Duodenal mucosa (tissue), 2 donors: ENCODE data around the gene MYO1B.

Experiments used
- H3K27ac ChIP-seq: one replicate; pipeline ENCODE4 v1.7.0; 2013; ENCODE audit warnings: low read depth, low read length
- H3K27me3 ChIP-seq, 2 donors: one replicate each; pipeline ENCODE4 v1.7.0; 2013; ENCODE audit warnings: low read length in 2 of 2, control low read depth in 1 of 2; ENCODE audit not compliant: insufficient read depth in 2 of 2, control insufficient read depth in 1 of 2
- H3K36me3 ChIP-seq, 2 donors: one replicate each; pipeline ENCODE4 v1.7.0; 2013; ENCODE audit warnings: low read length in 2 of 2, control low read depth in 1 of 2; ENCODE audit not compliant: insufficient read depth in 2 of 2, control insufficient read depth in 1 of 2
- H3K4me1 ChIP-seq, 2 donors: one replicate each; pipeline ENCODE4 v1.7.0; 2013; ENCODE audit warnings: low read length in 2 of 2, control low read depth in 1 of 2; ENCODE audit not compliant: insufficient read depth in 2 of 2, control insufficient read depth in 1 of 2
- H3K4me3 ChIP-seq, 2 donors: one replicate each; pipeline ENCODE4 v1.7.0; 2013; ENCODE audit warnings: low read length in 2 of 2, low read depth in 1 of 2
- H3K9ac ChIP-seq, 2 donors: one replicate each; pipeline ENCODE4 v1.7.0; 2013; ENCODE audit warnings: low read length in 2 of 2, low read depth in 1 of 2
- H3K9me3 ChIP-seq, 2 donors: one replicate each; pipeline ENCODE4 v1.7.0; 2013; ENCODE audit warnings: low read length in 2 of 2, control low read depth in 1 of 2; ENCODE audit not compliant: control insufficient read depth in 1 of 2

Gene MYO1B

GRCh38 chr2:191384829-191385228 is 139.6 kb downstream of the MYO1B start:
- no peaks in the 10 kb centered on the region for H3K9me3 ChIP-seq
- no peak overlapping the region for H3K27ac ChIP-seq
- peaks cover 4 to 6% of the 10 kb centered on the region in 2 donors for H3K36me3 ChIP-seq
- peaks cover 0 to 10% of the 10 kb centered on the region in 2 donors for H3K4me1 ChIP-seq
- no peak overlapping the region for H3K9ac ChIP-seq
- H3K27me3 ChIP-seq = no peaks in the 10 kb centered on the region
- no peak overlapping the region for H3K4me3 ChIP-seq

DNA sequence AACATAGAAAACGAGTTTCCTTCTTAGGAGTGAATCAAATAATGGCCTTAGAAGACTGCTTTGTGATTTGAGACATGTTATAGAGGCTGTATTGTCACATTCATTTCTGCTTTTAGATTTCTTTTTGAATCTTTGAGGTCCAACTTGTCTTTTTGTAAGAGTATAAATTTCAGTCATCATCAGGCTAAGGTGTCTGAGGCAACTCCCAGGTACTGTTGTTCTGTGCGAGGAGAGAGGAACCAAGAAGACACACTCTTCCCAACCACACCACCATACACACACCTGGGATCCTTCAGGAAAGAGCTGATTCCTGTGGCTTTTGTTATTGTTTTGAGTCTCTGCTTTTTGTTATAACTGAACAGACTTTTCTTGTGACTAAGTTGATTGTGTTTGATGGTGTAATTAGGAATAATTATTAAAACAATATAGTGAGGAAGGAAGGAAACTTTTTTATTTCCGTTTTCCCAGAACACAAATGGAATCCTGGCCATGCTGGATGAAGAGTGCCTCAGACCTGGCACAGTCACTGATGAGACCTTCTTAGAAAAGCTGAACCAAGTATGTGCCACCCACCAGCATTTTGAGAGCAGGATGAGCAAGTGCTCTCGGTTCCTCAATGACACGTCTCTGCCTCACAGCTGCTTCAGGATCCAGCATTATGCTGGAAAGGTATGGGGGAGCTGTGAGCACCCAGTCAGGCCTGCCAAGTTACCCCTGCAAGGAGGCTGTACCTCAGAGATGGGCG is 140.4 kb downstream of the MYO1B start:
- Histone ChIP-seq H3K9ac (no peak overlapping the region), H3K27ac (no peak overlapping the region), H3K9me3 (no peaks in the 10 kb centered on the region), H3K4me1 (peaks cover 0 to 10% of the 10 kb centered on the region in 2 donors), H3K36me3 (peaks cover 6 to 10% of the 10 kb centered on the region in 2 donors), H3K27me3 (no peaks in the 10 kb centered on the region), H3K4me3 (no peak overlapping the region)

DNA sequence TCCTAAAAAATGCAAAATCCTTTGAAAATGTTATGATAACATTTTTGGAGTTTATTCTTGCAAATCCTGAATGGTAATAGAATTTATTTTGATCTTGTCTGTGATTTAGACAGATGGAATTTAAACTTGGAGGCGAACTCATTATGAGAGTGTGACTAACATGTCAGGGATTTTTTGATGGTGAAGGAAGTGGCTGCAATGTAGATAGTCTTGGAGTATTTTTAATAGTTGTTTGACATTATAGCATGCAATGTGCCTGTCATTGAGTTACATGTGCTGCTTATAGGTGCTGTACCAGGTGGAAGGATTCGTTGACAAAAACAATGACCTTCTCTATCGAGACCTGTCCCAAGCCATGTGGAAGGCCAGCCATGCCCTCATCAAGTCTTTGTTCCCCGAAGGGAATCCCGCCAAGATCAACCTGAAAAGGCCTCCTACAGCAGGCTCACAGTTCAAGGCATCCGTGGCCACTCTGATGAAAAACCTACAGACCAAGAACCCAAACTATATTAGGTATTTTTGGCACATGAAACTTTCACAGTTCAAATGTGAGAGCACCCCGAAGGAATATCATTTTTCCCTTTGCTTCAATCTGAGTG is 141.8 kb downstream of the MYO1B start:
- H3K27ac ChIP-seq = no peak overlapping the region
- no peak overlapping the region for H3K4me3 ChIP-seq
- no peaks in the 10 kb centered on the region for H3K9me3 ChIP-seq
- H3K36me3 ChIP-seq = peaks cover 12 to 17% of the 10 kb centered on the region in 2 donors
- peaks cover 0 to 10% of the 10 kb centered on the region in 2 donors for H3K4me1 ChIP-seq
- no peaks in the 10 kb centered on the region for H3K27me3 ChIP-seq
- no peak overlapping the region for H3K9ac ChIP-seq

GRCh38 chr2:191389288-191389687 is 144.1 kb downstream of the MYO1B start:
- no peak overlapping the region for H3K4me3 ChIP-seq
- H3K9me3 ChIP-seq = no peaks in the 10 kb centered on the region
- no peaks in the 10 kb centered on the region for H3K27me3 ChIP-seq
- peaks cover 21 to 29% of the 10 kb centered on the region in 2 donors for H3K36me3 ChIP-seq
- H3K27ac ChIP-seq = no peak overlapping the region
- no peak overlapping the region for H3K9ac ChIP-seq
- H3K4me1 ChIP-seq = no peaks in the 10 kb centered on the region

- Histone ChIP-seq H3K36me3 (peaks cover 21 to 26% of the 10 kb centered on the region in 2 donors), H3K27ac (no peak overlapping the region), H3K4me3 (no peak overlapping the region), H3K27me3 (no peaks in the 10 kb centered on the region), H3K9ac (no peak overlapping the region), H3K4me1 (no peaks in the 10 kb centered on the region), H3K9me3 (no peaks in the 10 kb centered on the region)
Observed at GRCh38 chr2:191391171-191391570, 146.0 kb downstream of the MYO1B start.

GRCh38 chr2:191394043-191394442 is 148.8 kb downstream of the MYO1B start:
- Histone ChIP-seq H3K9me3 (no peaks in the 10 kb centered on the region), H3K9ac (no peak overlapping the region), H3K4me1 (no peaks in the 10 kb centered on the region), H3K4me3 (no peak overlapping the region), H3K27me3 (no peaks in the 10 kb centered on the region), H3K27ac (no peak overlapping the region), H3K36me3 (peaks cover 21 to 26% of the 10 kb centered on the region in 2 donors)

DNA sequence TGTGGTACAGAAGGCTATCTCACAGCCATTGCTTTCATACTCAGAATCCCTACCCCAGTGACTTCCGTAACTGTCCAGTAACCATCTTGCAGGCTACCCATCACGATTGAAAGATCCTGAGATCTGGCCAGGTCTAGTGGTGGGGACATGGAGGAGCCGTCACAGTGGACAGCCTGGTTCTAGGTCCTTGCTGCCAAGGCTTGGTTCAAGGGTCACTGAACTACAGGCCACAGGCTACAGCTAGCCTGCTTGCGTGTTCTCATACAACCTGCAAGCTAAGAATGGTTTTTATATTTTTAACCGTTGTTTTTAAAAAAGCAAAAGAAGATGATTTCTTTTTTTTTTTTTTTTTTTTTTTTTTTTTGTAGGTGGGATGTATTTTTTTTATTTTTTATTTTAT is 151.6 kb downstream of the MYO1B start:
- no peak overlapping the region for H3K27ac ChIP-seq
- H3K4me1 ChIP-seq = no peaks in the 10 kb centered on the region
- H3K27me3 ChIP-seq = no peaks in the 10 kb centered on the region
- H3K9me3 ChIP-seq = no peaks in the 10 kb centered on the region
- H3K36me3 ChIP-seq = peaks cover 13 to 19% of the 10 kb centered on the region in 2 donors
- no peak overlapping the region for H3K4me3 ChIP-seq
- H3K9ac ChIP-seq = no peak overlapping the region

GRCh38 chr2:191399601-191400000 is 154.4 kb downstream of the MYO1B start:
- Histone ChIP-seq H3K9me3 (no peaks in the 10 kb centered on the region), H3K4me3 (no peak overlapping the region), H3K36me3 (peaks cover 4 to 7% of the 10 kb centered on the region in 2 donors), H3K9ac (no peak overlapping the region), H3K27ac (no peak overlapping the region), H3K27me3 (no peaks in the 10 kb centered on the region), H3K4me1 (peaks cover 0 to 3% of the 10 kb centered on the region in 2 donors)

GRCh38 chr2:191401287-191401686 is 156.1 kb downstream of the MYO1B start:
- H3K4me1 ChIP-seq = peaks cover 0 to 3% of the 10 kb centered on the region in 2 donors
- no peaks in the 10 kb centered on the region for H3K27me3 ChIP-seq
- H3K27ac ChIP-seq = no peak overlapping the region
- H3K4me3 ChIP-seq = no peak overlapping the region
- H3K9ac ChIP-seq = no peak overlapping the region
- no peaks in the 10 kb centered on the region for H3K9me3 ChIP-seq
- H3K36me3 ChIP-seq = peaks cover 4 to 7% of the 10 kb centered on the region in 2 donors

DNA sequence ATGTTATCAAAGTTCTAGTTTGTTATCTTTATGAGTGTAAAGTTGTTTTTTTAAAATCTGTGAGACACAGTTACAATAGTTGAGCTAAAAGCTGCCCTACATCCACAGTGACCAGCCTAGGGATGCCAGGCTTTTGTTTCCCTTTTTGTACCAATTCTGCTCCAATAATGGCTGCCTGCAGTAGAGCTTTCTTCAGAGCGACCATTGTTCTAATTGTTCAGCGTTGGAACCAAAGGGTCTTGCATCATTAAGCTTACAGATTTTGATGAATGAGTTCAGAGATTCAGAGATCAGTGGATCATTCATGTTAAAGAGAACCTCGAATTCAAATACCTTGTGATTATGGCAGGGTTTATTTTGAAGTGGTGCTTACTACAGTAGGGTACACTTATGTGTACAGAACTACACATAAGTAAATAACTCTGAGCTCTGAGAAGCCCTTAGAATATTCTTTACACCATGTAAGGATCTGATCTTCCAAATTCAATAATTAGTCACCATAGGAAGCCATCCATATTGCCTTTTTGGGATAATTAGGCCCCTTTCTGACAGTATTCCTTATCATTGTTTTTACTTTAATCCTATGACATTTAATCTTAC is 157.9 kb downstream of the MYO1B start:
- H3K4me1 ChIP-seq = peaks cover 0 to 3% of the 10 kb centered on the region in 2 donors
- no peak overlapping the region for H3K27ac ChIP-seq
- H3K36me3 ChIP-seq = peaks cover 4 to 7% of the 10 kb centered on the region in 2 donors

More for the DNA sequence above, 157.9 kb downstream of the MYO1B start:
- Histone ChIP-seq H3K9ac (no peak overlapping the region), H3K9me3 (no peaks in the 10 kb centered on the region), H3K4me3 (no peak overlapping the region), H3K27me3 (no peaks in the 10 kb centered on the region)
